Measurements from ENCODE around the gene RAPGEF6. TPM values are rescaled to one million over a fixed set of nuclear protein-coding genes. Genes with fewer than 3 reads are reported as not detected.

Gene RAPGEF6
- total and polyA plus RNA-seq, 4 experiments from 2014 or later = 18.0 to 121 (median 73.0) TPM

GRCh38 chr5:131550606-131551005, 84.4 kb downstream of the RAPGEF6 start:
- CTCF ChIA-PET (ENCODE audit: partially characterized antibody) = interaction anchor here (1.0 to 1.5 kb wide), 3 partner anchors 10 to 39 kb away, joined by 4 to 5 read pairs (median 5); no protein-coding TSS in a partner anchor

GRCh38 chr5:131548176-131548575, 86.9 kb downstream of the RAPGEF6 start:
- peak overlapping the region; percentile 70 to 79 for H3K4me3 ChIP-seq (ENCODE audit: low read length in 2 of 2)
- no peaks in the 10 kb centered on the region for H3K27me3 ChIP-seq (ENCODE audit: insufficient read depth, low read length)
- POLR2A ChIA-PET (ENCODE audit: partially characterized antibody) = interaction anchor here (0.6 to 5.4 kb wide), 13 partner anchors 9 to 267 kb away, joined by 3 to 75 read pairs (median 6); partner anchors contain the start of gene FNIP1
- no peaks in the 10 kb centered on the region for H3K9me3 Mint-ChIP-seq
- intact Hi-C loops (cut with micrococcal nuclease) = loop anchor here (1.0 to 5.0 kb wide), 4 partner anchors 10 to 44 kb away; no protein-coding TSS in a partner anchor
- H3K9me3 ChIP-seq (ENCODE audit: control insufficient read depth in 1 of 2, low read length in 2 of 2) = no peaks in the 10 kb centered on the region
- H3K36me3 Mint-ChIP-seq = peaks cover 25 to 36% of the 10 kb centered on the region in 2 donors
- H3K27ac Mint-ChIP-seq = peak overlapping the region; percentile 89 to 97 (median 96)
- peak overlapping the region; percentile 61 for H3K27ac ChIP-seq (ENCODE audit: low read depth, low read length)
- peaks cover 46 to 77% (median 57%) of the 10 kb centered on the region in 4 donors for H3K4me1 Mint-ChIP-seq
- H3K4me1 ChIP-seq (ENCODE audit: insufficient read depth, low read length) = peaks cover 64% of the 10 kb centered on the region
- CTCF ChIA-PET (ENCODE audit: partially characterized antibody) = interaction anchor here (0.8 to 5.5 kb wide), 8 partner anchors 9 to 41 kb away, joined by 3 to 38 read pairs (median 5); no protein-coding TSS in a partner anchor
- no peaks in the 10 kb centered on the region for H3K27me3 Mint-ChIP-seq
- no peaks in the 10 kb centered on the region for H3K36me3 ChIP-seq (ENCODE audit: insufficient read depth, low read length)
- DNase-seq = peak; percentile 54 to 71 (median 60)
- peak overlapping the region; percentile 84 to 99 (median 96) for H3K4me3 Mint-ChIP-seq

More at GRCh38 chr5:131550606-131551005, 84.4 kb downstream of the RAPGEF6 start:
- no peak overlapping the region for H3K27ac ChIP-seq (ENCODE audit: low read depth, low read length)
- no peak for DNase-seq
- intact Hi-C loops (cut with micrococcal nuclease) = loop anchor here (2.0 kb wide), 1 partner anchor 14 kb away; no protein-coding TSS in a partner anchor
- peak overlapping the region in 6 of 8 donors; percentile 4 to 88 (median 16) for H3K4me3 Mint-ChIP-seq
- H3K36me3 ChIP-seq (ENCODE audit: insufficient read depth, low read length) = no peaks in the 10 kb centered on the region
- H3K4me3 ChIP-seq (ENCODE audit: low read length in 2 of 2) = no peak overlapping the region
- H3K27me3 ChIP-seq (ENCODE audit: insufficient read depth, low read length) = no peaks in the 10 kb centered on the region
- no peaks in the 10 kb centered on the region for H3K27me3 Mint-ChIP-seq
- H3K9me3 Mint-ChIP-seq = no peaks in the 10 kb centered on the region
- POLR2A ChIA-PET (ENCODE audit: partially characterized antibody) = interaction anchor here (0.8 to 0.9 kb wide), 2 partner anchors 9 to 22 kb away, joined by 3 read pairs; no protein-coding TSS in a partner anchor
- peaks cover 44 to 66% (median 50%) of the 10 kb centered on the region in 4 donors for H3K4me1 Mint-ChIP-seq
- H3K36me3 Mint-ChIP-seq = peaks cover 23 to 27% of the 10 kb centered on the region in 2 donors
- no peaks in the 10 kb centered on the region for H3K9me3 ChIP-seq (ENCODE audit: control insufficient read depth in 1 of 2, low read length in 2 of 2)
- peaks cover 44% of the 10 kb centered on the region for H3K4me1 ChIP-seq (ENCODE audit: insufficient read depth, low read length)
- H3K27ac Mint-ChIP-seq = peak overlapping the region; percentile 11 to 89 (median 66)

DNA sequence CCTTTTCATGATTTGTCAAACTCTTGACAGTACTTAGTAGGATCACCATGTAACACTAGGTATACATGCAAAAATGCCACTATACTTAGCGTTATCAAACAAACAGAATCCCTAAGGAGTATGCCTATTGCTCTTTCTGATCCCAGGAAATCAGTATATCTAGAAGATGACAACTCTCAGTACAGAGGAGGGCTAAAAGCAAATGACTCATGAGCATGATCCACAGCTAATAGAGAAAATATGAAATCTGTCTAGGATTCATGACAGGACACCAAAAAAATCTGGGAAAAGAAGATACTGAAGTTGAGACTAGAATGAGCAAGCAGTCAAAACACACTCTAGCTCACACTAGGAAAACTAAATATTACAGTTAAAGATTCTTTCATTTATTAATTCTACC, 89.2 kb downstream of the RAPGEF6 start:
- peaks cover 65% of the 10 kb centered on the region for H3K4me1 ChIP-seq (ENCODE audit: insufficient read depth, low read length)
- peak overlapping the region; percentile 23 to 25 for H3K4me3 ChIP-seq (ENCODE audit: low read length in 2 of 2)

DNA sequence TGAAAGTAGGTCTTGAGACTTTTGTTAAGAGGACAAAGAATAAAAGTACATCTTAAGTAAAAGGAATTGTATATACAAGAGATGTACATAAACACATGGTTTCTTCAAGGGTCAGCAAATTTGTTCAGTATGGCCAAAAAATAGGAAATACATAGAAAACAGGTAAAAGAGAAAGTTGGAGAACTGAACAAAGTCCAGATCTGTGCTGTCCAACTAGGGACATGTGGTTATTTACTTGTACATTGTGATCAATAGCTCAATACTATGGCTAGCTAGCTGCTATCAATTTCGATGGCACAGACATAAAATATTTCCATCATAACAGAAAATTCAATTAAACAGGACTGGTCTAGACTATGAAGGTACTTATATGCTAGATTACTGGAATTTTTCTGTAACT, 92.3 kb downstream of the RAPGEF6 start:
- Histone ChIP-seq H3K27me3 (ENCODE audit: insufficient read depth, low read length) (no peaks in the 10 kb centered on the region), H3K9me3 (ENCODE audit: control insufficient read depth in 1 of 2, low read length in 2 of 2) (no peaks in the 10 kb centered on the region), H3K4me1 (ENCODE audit: insufficient read depth, low read length) (peaks cover 69% of the 10 kb centered on the region), H3K36me3 (ENCODE audit: insufficient read depth, low read length) (no peaks in the 10 kb centered on the region), H3K27ac (ENCODE audit: low read depth, low read length) (no peak overlapping the region), H3K4me3 (ENCODE audit: low read length in 2 of 2) (no peak overlapping the region)
- DNase-seq = no peak
- intact Hi-C loops (cut with micrococcal nuclease) = no loop called here
- Mint-ChIP-seq H3K27me3 (no peaks in the 10 kb centered on the region), H3K4me1 (peaks cover 55 to 79% (median 64%) of the 10 kb centered on the region in 4 donors), H3K36me3 (peaks cover 35 to 56% of the 10 kb centered on the region in 2 donors), H3K9me3 (no peaks in the 10 kb centered on the region), H3K27ac (peak overlapping the region in 6 of 7 donors; percentile 3 to 80 (median 47)), H3K4me3 (peak overlapping the region in 6 of 8 donors; percentile 62 to 87 (median 73))
- ChIA-PET POLR2A (ENCODE audit: partially characterized antibody) (interaction anchor here (0.7 to 5.2 kb wide), 3 partner anchors 10 to 93 kb away, joined by 3 to 34 read pairs (median 4); no protein-coding TSS in a partner anchor), CTCF (ENCODE audit: partially characterized antibody) (no interaction called here)

More for the DNA sequence above, 89.2 kb downstream of the RAPGEF6 start:
- peak overlapping the region; percentile 37 for H3K27ac ChIP-seq (ENCODE audit: low read depth, low read length)
- Mint-ChIP-seq H3K36me3 (peaks cover 41 to 44% of the 10 kb centered on the region in 2 donors), H3K27ac (peak overlapping the region; percentile 26 to 88 (median 56)), H3K4me1 (peaks cover 51 to 80% (median 61%) of the 10 kb centered on the region in 4 donors), H3K9me3 (no peaks in the 10 kb centered on the region), H3K4me3 (peak overlapping the region; percentile 84 to 99 (median 92)), H3K27me3 (no peaks in the 10 kb centered on the region)
- no peaks in the 10 kb centered on the region for H3K9me3 ChIP-seq (ENCODE audit: control insufficient read depth in 1 of 2, low read length in 2 of 2)
- intact Hi-C loops (cut with micrococcal nuclease) = loop anchor here (5.0 kb wide), 1 partner anchor 46 kb away; no protein-coding TSS in a partner anchor
- H3K27me3 ChIP-seq (ENCODE audit: insufficient read depth, low read length) = no peaks in the 10 kb centered on the region
- DNase-seq = no peak
- POLR2A ChIA-PET (ENCODE audit: partially characterized antibody) = interaction anchor here (1.4 to 5.4 kb wide), 3 partner anchors 9 to 31 kb away, joined by 6 to 75 read pairs (median 30); no protein-coding TSS in a partner anchor
- no peaks in the 10 kb centered on the region for H3K36me3 ChIP-seq (ENCODE audit: insufficient read depth, low read length)
- CTCF ChIA-PET (ENCODE audit: partially characterized antibody) = interaction anchor here (1.8 to 5.5 kb wide), 2 partner anchors 14 to 44 kb away, joined by 6 to 38 read pairs; no protein-coding TSS in a partner anchor

DNA sequence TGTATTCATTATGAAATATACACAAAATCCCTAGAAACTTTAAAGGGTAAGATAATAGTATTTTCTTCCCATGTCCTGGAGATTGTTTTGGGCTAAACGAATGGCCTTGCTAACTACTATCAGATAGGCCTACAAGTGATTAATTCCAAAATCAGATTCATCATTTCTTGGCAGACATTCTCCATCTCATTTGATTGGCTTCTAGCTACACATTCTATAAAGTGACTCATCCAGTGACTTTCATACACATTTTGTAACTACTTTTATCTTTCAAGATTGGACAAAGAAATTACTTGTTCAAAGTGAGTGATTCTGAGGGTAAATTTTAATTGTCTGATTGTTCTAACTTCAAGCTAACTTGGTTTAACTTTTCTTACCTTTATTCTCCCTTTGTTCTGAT, 93.3 kb downstream of the RAPGEF6 start:
- peak overlapping the region in 3 of 8 donors; percentile 11 to 27 (median 19) for H3K4me3 Mint-ChIP-seq
- H3K36me3 Mint-ChIP-seq = peaks cover 33 to 51% of the 10 kb centered on the region in 2 donors

DNA sequence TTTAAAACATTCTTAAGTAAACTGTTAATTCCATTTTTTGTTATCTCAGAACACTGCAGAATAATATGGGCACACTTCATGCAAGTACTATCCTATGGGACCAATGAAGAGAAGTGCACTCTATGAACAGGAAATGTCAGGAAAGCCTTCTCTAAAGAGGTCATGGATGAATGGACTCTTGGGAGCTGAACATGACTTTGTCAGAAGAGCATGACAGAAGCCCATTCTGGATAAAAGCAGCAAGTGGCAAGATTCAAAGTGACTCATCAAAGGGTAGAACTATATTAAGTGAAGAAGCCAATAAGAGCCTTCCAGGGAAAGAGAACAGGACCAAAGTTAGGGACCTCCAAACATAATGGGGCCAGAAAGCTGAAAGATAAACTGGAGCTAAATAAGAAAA, 94.0 kb downstream of the RAPGEF6 start:
- no peaks in the 10 kb centered on the region for H3K9me3 ChIP-seq (ENCODE audit: control insufficient read depth in 1 of 2, low read length in 2 of 2)
- intact Hi-C loops (cut with micrococcal nuclease) = no loop called here
- H3K27ac ChIP-seq (ENCODE audit: low read depth, low read length) = no peak overlapping the region
- peaks cover 82% of the 10 kb centered on the region for H3K4me1 ChIP-seq (ENCODE audit: insufficient read depth, low read length)
- CTCF ChIA-PET (ENCODE audit: partially characterized antibody) = interaction anchor here (1.0 to 1.8 kb wide), 2 partner anchors 8 to 467 kb away, joined by 3 to 7 read pairs; no protein-coding TSS in a partner anchor
- no peaks in the 10 kb centered on the region for H3K9me3 Mint-ChIP-seq
- POLR2A ChIA-PET (ENCODE audit: partially characterized antibody) = interaction anchor here (0.8 to 5.2 kb wide), 5 partner anchors 9 to 95 kb away, joined by 3 to 34 read pairs (median 4); no protein-coding TSS in a partner anchor
- H3K27ac Mint-ChIP-seq = peak overlapping the region in 4 of 7 donors; percentile 1 to 47 (median 36)
- DNase-seq = no peak
- H3K36me3 ChIP-seq (ENCODE audit: insufficient read depth, low read length) = no peaks in the 10 kb centered on the region
- no peak overlapping the region for H3K4me3 ChIP-seq (ENCODE audit: low read length in 2 of 2)
- H3K27me3 Mint-ChIP-seq = no peaks in the 10 kb centered on the region
- H3K4me3 Mint-ChIP-seq = peak overlapping the region in 3 of 8 donors; percentile 4 to 27 (median 25)
- H3K4me1 Mint-ChIP-seq = peaks cover 65 to 89% (median 78%) of the 10 kb centered on the region in 4 donors
- no peaks in the 10 kb centered on the region for H3K27me3 ChIP-seq (ENCODE audit: insufficient read depth, low read length)
- peaks cover 33 to 53% of the 10 kb centered on the region in 2 donors for H3K36me3 Mint-ChIP-seq

More for the DNA sequence above, 93.3 kb downstream of the RAPGEF6 start:
- intact Hi-C loops (cut with micrococcal nuclease) = no loop called here
- no peak overlapping the region for H3K27ac ChIP-seq (ENCODE audit: low read depth, low read length)
- H3K36me3 ChIP-seq (ENCODE audit: insufficient read depth, low read length) = no peaks in the 10 kb centered on the region
- Mint-ChIP-seq H3K4me1 (peaks cover 59 to 83% (median 72%) of the 10 kb centered on the region in 4 donors), H3K27ac (peak overlapping the region in 5 of 7 donors; percentile 27 to 67 (median 46)), H3K27me3 (no peaks in the 10 kb centered on the region), H3K9me3 (no peaks in the 10 kb centered on the region)
- CTCF ChIA-PET (ENCODE audit: partially characterized antibody) = interaction anchor here (1.8 kb wide), 1 partner anchor 9 kb away, joined by 7 read pairs; no protein-coding TSS in a partner anchor
- POLR2A ChIA-PET (ENCODE audit: partially characterized antibody) = interaction anchor here (1.2 to 5.2 kb wide), 4 partner anchors 9 to 94 kb away, joined by 4 to 34 read pairs (median 4); no protein-coding TSS in a partner anchor
- H3K4me3 ChIP-seq (ENCODE audit: low read length in 2 of 2) = no peak overlapping the region
- no peaks in the 10 kb centered on the region for H3K27me3 ChIP-seq (ENCODE audit: insufficient read depth, low read length)
- no peak for DNase-seq
- no peaks in the 10 kb centered on the region for H3K9me3 ChIP-seq (ENCODE audit: control insufficient read depth in 1 of 2, low read length in 2 of 2)
- H3K4me1 ChIP-seq (ENCODE audit: insufficient read depth, low read length) = peaks cover 77% of the 10 kb centered on the region
